ENCODE data around the gene RNF224.

Gene RNF224

DNA sequence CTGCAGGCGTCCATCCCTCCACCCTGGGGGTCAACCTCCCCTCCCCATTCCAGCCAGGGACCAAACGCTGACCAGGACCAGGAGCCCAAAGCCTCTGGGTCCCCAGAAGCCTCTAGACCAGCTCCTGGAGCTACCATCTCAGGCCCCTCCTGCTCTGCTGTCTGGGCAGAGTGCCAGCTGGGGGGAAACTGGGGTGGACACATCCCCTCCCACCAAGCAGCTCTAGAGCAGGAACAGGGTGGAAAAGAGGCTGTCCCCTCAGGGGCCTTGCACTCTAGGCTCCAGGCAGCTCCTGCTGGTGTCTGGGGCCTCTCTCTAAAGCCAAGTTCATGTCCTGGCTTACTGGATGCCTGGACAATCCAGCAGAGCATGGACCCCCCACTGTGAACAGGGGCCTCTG, 34.4 kb upstream of the RNF224 start:
- no peak for DNase-seq

DNA sequence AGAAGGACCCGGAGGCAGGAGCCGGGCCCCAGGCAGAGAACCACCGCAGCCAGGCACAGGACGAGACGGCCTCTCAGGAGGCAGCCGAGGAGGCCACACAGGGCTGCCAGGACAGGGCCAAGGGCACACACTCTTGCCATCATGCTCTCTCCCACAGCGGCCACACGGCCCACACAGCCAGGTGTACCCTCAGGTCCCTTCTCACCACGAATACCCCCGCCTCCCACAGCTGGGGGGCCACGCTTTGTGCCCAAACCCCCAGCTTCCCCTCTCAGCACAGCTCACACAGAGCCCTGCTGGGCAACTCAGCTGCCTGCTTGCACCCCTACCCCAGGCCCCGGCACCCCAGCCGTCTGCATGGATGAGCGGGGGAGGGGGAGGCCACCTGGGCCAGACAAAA, 33.5 kb upstream of the RNF224 start:
- no peak for DNase-seq

DNA sequence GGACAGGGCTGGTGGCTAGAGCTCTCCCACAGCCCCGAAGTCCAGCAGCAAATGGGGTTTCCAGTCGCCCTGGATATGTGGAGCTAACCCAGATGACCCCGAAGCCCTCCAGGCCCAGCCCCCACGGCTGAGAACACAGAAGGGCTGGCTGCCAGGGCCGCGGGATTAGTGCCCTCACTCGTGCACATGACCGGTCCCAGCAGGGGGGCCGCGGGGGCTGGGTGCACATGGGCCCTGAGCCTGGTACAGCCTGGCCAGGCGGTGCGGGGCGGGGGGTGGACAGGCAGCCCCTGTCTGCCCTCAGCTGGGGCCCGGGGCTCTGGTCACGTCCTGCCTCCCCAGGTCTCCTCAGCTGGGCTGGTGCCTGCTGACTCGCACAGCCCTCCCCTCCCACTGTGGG, 32.9 kb upstream of the RNF224 start:
- DNase-seq, result no peak

DNA sequence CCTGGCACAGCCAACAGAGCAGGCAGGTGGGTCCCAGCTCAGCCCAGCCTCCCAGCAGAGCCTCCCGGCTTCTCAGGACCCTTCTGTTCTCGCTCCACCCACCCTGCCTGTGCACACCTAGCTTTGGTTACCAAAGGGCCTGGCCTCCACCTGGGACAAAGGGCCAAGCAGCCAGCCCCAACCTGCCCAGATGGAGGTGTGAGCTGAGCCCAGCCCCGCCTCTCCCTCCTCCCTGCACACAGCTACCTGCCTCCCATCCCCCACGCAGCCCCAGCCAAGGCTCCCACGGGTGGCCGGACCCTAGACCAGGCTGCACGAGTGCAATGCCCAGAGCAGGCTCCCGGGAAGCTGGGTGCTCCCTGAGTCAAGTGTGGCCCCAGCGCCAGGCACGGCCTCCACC, 32.4 kb upstream of the RNF224 start:
- DNase-seq, result no peak

DNA sequence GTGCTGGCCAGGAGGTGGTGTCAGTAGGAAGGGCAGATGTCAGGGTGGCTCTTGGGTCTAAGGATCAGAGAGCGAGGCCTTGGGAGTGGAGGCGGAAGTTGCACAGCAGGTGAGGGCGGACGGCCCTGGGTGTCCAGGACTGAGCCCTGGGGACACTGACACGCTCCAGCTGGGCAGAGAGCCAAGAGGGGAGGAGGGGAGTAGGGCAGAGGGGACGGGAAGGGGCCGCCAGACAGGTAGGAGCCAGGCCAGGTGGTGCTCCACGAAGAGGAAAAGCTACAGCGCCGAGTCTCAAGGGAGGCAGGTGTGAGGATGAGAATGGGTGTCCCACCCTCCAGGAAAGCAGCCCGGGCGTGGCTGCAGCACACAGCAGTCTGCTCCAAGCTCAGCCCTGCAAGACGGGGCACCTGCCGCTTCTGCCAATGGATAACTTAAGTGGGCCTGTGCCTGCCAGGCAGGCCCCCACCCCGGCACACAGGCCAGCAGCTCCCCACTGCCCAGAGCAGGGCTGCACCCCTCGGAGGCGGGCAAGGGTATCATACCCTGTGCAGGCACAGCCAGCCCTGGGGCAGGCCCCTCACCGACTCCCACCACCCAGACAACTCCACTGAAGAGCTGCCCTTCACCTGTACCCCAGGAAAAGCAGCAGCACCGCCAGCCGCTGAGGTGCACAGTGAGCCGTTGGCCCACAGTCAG, 31.6 kb upstream of the RNF224 start:
- DNase-seq, result peak; percentile 86

DNA sequence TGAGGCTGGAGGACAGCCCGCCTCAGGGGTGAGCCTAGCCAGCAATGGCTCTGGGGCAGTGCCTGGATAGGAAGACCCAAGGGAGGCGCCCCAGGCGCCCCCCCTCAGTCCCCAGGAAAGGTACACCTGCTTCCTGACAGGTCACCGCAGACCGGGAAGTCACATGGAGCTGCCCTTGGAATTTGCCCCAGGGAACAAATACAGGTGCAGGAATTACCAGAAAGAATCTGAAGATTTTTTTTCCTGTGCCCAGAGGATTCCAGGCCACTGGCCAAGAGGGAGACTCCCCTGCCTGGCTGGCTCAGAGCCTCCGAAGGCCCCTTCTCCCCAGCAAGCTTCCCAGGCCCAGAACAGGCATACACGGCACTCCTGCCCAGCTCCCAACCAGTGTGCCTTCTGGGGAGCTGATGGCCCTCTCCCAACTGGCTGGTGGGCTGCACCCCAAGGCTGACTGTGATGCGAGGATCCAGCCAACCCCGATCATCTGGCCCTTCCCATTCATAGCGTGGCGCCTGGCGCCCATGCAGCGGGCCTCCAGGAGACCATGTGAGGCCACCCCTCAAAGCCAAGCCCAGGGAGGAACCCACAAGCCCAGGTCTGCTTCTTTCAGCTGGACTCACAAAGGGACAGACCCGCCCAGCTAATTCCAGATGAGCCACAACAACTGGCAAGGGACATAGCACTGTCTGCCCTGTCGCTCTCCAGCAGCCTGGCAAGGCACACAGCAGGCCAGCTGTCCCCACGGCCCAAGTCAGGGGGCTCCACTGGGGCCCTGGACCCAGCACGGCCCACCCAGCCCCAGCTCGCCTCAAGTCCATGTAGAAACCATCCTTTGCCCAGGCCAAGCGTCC, 29.0 kb upstream of the RNF224 start:
- peak; percentile 12 for DNase-seq

DNA sequence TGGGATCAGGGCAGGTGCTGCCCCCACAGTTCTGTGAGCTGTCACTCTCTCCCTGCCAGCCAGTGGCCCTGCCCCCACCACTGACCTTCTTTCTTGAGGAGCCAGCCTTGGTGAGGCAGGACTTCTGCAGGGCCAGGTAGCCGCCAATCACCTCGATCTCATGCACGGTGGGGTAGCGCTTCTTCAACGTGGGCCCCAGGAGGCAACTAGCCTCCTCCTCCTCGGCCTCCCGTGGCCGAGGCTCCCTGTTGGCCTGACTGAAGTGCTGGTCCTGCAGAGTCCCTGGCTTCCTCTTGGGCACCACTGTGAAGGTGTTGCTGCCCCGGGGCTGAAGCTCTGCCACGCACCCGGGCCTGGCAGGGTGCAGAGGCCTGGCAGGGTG, 28.4 kb upstream of the RNF224 start:
- no peak for DNase-seq

DNA sequence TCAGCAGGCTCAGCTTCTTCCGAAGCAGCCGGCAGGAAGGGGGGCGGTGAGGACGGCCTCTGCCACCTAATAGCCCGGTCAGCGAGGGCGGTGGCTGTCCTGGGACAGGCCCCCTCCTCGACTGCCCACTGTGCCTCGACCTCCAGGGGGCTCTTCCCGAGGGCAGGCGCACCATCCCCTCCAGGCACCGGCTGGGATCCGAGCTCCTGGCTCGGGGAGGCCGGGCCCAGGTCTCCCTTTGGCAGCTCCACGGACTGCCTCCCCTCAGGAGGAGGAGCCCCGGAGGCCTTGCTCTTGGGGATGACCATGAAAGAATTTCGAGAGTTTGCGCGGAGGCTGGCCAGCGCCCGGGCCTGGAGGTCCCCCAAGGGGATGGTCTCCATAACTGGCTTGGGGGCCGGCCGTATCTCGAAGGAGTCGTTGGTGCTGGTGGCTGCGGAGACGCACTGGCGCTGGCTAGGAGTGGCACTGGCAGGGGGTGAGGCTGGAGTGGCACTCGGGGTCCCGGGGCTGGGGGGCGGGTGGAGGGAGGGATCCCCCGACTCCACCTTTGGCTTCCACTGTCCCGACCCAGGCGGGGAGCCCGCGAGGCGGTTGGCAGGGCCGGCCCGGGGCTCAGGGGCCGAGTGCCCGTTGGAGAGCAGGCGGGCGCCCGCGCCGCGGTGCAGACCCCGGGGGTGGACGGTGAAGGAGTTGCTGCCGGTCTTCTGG, 27.7 kb upstream of the RNF224 start:
- DNase-seq, result no peak

DNA sequence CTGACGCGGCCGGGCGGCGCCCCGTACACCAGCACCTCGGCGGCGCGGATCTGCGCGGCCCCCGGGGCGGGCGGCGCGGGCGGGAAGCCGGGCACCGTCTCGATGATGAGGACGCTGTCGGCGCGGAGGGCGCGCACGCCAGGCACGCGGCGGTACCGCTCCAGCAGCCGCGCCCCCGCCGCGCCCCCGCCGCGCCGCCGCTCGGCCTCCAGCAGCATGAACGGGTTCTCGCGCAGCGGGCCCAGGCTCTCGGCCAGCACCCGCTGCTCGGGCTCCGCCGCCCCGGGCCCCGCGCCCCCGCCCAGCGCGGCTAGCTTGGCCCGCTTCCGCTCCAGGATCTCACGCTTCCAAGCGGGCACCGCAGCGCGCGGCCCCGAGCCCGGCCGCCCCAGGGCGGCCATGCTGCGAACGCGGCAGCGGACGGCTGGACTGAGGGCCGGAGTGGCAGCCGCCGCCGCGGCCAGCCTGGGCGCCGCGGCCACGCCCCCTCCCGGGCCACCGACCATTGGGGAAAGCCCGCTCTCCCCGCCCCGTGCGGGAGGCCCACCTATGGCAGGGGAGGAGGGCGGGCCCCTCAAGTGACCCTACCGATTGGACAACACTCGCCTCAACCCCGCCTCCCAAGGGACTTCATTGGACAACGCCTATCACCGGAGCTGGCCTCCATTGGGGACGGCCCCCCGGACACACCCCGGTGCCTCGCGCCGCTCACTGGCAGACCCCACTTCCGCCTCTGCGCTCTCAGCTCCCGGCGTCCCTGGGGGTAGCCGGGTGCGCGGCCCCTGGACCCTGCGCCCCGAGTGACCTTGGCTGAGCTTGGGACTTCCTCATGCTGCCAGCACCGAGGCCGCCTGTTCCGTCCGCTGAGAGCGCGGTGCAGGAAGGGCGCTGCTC, 26.7 kb upstream of the RNF224 start, which contains the start of gene TPRN:
TSS of gene TPRN (minus strand) at position 431 of the 894 bp plus-strand sequence. CDS start at position 401, 30 bp downstream.
- DNase-seq, result peak; percentile 99

DNA sequence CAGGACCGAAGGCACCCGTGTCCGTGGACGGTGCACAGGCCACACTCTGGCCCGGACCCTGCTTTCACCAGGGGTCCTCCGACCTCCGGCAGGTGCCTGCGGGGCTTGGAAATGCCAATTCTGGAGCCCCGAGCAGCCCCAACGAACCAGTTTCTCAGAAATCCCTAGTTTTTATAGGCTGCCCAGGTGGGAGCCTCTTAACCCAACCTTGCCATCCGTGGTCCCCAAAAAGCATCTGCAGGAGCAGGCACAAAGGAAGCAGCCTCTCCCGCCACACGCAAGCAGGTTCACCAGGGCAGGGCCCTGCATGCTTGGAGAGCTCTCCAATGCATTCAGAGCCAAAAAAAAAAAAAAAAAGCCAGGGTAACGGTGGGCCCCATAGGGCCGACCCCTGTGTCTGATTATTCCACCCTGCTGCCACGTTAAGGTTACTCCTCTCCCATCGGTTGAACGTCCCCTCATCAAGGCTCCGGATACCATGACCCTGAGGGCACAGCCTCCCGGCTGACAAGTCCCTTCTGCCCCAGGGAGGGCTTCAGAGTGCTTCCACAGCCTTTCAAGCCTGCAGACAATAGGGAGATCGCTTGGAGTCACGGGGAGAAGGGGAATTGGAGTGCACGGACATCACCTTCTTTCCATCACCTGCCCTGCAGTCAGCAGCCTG, 26.0 kb upstream of the RNF224 start:
- no peak for DNase-seq

DNA sequence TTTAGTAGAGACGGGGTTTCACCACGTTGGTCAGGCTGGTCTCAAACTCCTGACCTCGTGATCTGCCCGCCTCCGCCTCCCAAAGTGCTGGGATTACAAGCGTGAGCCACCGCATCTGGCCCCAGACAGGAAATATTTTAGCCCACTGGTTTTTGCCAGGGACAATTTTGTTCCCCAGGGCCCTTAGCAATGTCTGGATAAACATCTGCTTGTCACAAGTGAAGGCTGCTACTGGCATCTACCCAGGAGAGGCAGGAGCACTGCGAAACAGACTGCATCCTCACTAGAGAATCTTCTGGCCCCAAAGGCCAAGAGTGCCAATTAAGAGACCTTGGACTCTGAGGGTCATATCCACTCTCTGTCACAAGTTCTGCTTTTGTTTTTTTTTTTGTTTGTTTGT, 24.3 kb upstream of the RNF224 start:
- DNase-seq, result no peak

DNA sequence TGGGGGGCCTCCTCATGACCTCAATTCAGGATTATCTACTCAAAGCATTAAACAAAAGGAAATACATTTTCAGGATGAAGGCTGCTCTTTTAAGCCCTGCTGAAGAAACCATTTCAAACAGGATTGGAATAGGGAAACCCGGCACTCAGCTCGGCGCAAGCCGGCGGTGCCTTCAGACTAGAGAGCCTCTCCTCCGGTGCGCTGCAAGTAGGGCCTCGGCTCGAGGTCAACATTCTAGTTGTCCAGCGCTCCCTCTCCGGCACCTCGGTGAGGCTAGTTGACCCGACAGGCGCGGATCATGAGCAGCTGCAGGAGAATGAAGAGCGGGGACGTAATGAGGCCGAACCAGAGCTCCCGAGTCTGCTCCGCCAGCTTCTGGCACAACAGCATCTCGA, 22.6 kb upstream of the RNF224 start:
- DNase-seq, result no peak

DNA sequence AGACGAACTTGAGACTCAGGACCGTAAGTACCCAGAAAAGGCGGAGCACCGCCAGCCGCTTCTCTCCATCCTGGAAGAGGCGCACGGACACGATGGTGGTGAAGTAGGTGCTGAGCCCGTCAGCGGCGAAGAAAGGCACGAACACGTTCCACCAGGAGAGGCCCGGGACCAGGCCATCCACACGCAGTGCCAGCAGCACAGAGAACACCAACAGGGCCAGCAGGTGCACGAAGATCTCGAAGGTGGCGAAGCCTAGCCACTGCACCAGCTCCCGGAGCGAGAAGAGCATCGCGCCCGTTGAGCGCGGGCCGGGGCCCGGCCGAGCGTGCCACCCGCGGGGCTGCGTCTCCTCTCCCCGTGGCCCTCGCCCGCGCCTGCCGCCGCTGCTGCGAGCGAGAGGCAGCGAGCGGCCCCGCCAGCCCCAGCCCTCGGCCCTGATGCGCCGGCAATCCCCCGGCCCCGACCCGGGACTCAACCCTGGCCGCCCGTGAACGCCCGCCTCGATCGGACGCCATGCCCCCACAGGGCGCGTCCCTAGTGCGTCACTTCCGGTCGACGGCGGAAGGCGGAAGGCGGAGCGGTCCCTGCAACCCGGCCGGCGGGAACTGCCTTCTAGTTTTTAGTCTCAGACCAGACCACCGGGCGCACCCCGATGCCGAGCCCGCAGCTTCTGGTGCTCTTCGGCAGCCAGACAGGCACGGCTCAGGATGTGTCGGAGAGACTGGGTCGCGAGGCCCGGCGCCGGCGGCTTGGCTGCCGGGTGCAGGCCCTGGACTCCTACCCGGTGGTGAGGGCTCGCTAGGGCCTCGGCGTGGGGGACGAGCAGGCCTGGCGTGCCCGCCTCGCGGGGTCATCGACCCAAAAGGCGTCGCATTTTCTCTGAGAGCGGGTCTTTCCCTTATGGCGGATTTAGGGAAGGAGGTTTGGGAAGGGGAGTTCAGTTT, 21.9 kb upstream of the RNF224 start, which contains the start of the genes NDOR1 and TMEM203:
TSS of gene NDOR1 (plus strand) at position 575 of the 944 bp plus-strand sequence. CDS start at position 653, 78 bp downstream.
TSS of gene TMEM203 (minus strand) at position 523 of the 944 bp plus-strand sequence. CDS start at position 289, 234 bp downstream.
- peak; percentile 70 for DNase-seq

DNA sequence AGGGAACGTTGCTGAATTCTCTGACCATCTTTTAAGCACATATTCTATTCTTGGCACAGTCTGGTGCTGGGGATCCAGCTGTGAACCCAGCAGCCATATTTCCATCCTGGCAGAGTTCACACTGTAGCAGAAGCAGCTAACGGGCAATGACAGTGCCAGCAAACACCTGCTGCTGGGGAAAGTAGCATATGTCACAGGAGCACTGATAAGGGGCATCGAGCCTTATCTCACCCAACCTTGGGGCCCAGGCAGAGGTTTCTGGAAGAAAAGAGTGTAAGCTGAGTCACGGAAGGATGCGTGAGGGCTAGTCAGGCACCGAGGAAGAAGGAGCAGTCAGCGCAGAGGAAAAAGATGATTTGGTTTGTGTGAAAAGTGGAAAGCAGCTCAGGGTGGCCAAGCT, 20.7 kb upstream of the RNF224 start:
- DNase-seq, result no peak

DNA sequence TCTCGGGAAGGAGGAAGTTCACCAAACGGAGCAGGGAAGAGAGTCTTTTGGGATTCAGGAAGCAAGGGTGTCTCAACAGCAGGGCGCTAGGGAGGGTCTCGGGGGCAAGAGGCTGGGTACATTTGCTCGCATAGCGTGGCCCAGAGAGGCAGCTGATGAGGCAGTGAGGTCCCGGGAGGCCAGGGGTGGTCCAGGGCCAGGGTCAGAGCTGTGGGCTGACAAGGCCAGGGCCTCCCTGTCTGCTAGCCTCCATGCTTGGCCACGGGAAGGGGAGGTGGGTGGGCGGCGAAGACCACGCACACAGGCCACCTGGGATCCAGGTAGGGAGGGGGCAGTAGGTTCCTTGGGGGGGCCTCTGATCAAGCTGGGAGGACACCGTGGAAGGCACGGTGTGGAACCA, 15.8 kb upstream of the RNF224 start:
- no peak for DNase-seq

DNA sequence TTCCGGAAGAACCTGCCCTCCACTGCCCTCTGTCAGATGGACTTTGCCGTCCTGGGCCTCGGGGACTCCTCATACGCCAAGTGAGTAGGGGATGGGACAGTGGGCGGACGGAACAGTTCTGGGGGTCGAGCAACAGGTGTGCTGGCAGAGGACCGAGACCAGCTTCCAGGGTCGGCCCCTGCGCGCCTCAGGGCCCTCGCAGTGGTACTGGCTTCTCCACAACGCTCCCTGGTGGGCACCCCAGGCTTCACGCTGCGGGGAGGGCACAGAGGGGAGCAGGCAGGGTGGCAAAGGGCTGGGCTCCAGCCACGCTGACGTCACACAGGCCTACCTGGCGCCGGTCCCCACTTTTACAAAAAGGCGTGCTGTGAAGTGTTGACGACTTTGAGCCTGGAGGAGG, 14.8 kb upstream of the RNF224 start:
- no peak for DNase-seq

DNA sequence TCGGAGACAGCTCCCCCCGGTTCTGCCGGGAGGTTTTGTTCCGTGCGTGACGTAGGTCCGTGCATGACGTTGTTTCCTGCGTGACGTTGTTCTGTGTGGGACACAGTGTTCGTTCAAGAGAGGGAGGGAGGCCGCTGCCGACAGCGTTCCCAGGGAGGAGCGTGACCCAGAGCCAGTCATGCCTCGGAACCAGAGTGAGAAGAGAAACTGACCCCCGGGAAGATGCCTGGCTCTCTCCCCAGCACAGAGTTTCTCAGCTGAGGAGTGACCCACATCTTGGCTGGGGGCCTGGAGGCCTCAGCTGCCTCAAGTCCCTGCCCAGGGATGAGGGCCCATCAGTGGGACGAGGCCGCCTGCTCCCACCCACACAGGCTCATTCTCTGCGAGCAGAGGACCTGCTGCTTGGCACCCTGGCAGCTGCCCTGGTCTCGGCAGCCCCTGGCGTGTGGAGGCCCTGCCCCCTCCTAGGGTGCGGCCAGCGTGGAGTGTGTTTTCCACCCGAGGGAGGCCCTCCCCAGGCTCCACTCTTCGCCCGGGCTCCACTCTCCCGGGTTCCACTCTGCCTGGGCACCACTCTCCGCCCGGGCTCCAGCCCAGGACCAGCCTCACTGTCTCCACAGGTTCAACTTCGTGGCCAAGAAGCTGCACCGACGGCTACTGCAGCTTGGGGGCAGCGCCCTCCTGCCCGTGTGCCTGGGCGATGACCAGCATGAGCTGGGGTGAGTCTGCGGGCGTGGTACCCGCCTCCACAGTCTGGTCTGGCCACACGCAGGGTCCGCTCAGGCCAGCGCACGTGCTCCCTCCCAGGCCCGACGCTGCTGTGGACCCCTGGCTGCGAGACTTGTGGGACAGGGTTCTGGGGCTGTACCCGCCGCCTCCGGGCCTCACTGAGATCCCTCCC, 13.9 kb upstream of the RNF224 start:
- DNase-seq, result no peak

DNA sequence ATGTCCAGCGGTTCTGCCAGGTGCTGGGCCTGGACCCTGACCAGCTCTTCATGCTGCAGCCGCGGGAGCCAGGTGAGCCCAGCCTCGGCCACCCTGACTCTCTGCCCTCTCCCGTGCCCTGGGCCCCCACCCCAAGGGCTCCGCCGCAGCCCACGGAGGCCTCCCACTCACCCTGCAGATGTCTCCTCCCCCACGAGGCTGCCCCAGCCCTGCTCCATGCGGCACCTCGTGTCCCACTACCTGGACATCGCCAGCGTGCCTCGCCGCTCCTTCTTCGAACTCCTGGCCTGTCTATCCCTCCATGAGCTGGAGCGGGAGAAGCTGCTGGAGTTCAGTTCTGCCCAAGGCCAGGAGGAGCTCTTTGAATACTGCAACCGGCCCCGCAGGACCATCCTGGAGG, 12.7 kb upstream of the RNF224 start:
- no peak for DNase-seq

DNA sequence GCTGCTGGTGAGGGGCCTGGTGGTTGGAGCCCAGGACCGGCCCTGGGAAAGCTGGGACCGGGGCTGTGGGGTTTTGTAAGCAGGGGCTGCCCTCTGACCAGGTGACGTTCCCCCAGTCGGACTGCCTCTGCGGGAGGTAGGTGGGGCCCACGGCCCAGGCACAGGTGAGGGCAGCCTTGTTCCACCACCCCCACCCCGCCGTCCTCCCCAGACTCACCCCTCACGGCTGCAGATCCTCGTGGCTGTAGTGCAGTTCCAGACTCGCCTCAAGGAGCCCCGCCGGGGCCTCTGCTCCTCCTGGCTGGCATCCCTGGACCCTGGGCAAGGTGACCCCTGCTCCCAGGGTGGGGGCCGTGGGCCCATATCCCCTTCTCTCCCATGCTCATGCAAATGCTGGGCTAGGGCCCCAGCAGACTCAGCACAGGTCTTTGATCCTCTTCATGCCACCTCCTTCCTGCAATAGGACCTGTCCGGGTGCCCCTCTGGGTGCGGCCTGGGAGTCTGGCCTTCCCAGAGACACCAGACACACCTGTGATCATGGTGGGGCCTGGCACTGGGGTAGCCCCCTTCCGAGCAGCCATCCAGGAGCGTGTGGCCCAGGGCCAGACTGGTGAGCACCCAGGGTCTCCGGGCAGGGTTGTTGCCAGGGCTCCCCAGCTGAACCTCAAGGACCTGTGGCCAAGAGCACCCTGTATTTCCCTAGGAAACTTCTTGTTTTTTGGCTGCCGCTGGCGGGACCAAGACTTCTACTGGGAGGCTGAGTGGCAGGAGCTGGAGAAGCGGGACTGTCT, 11.9 kb upstream of the RNF224 start:
- DNase-seq, result no peak
